Hepatocyte (in vitro differentiated cells): ENCODE measurements around the gene NDUFB3. TPM values are rescaled to one million over a fixed set of nuclear protein-coding genes. Genes with fewer than 3 reads are reported as not detected.

ENCODE experiments used
- DNase-seq: peaks from one replicate; pipeline ENCODE4 v3.0.0-alpha.2; 2016; ENCODE audit warnings: low spot score
- H2AFZ ChIP-seq: fragments of 200-600 bp; sonication (generic); 2 replicates; pipeline ENCODE4 v1.6.0; 2016; ENCODE audit warnings: antibody characterized with exemption, mild to moderate bottlenecking
- H3K27ac ChIP-seq: fragments of 200-600 bp; sonication (generic); 2 replicates; pipeline ENCODE4 v1.5.1; 2016; ENCODE audit warnings: mild to moderate bottlenecking
- H3K27me3 ChIP-seq: fragments of 200-600 bp; sonication (generic); 2 replicates; pipeline ENCODE4 v1.6.1; 2016
- H3K36me3 ChIP-seq: fragments of 200-600 bp; sonication (generic); replicated peaks from 2 replicates; pipeline ENCODE4 v1.5.1; 2016; ENCODE audit warnings: low read depth; ENCODE audit not compliant: insufficient read depth
- H3K4me1 ChIP-seq: fragments of 200-600 bp; sonication (generic); 2 replicates; pipeline ENCODE4 v1.5.1; 2016; ENCODE audit warnings: mild to moderate bottlenecking, moderate library complexity; ENCODE audit not compliant: insufficient read depth
- H3K4me2 ChIP-seq: fragments of 200-600 bp; sonication (generic); 2 replicates; pipeline ENCODE4 v1.6.0; 2016
- H3K4me3 ChIP-seq: fragments of 200-600 bp; sonication (generic); 2 replicates; pipeline ENCODE4 v1.5.1; 2016; ENCODE audit warnings: mild to moderate bottlenecking
- H3K79me2 ChIP-seq: fragments of 200-600 bp; sonication (generic); 2 replicates; pipeline ENCODE4 v1.6.0; 2017; ENCODE audit warnings: mild to moderate bottlenecking
- H3K9me2 ChIP-seq: fragments of 200-600 bp; sonication (generic); replicated peaks from 2 replicates; pipeline ENCODE4 v1.6.0; 2017; ENCODE audit warnings: mild to moderate bottlenecking; ENCODE audit not compliant: insufficient read depth
- H3K9me3 ChIP-seq: fragments of 200-600 bp; sonication (generic); 2 replicates; pipeline ENCODE4 v1.5.1; 2016; ENCODE audit warnings: low read depth, mild to moderate bottlenecking
- H4K20me1 ChIP-seq: fragments of 200-600 bp; sonication (generic); 2 replicates; pipeline ENCODE4 v1.6.0; 2016; ENCODE audit warnings: mild to moderate bottlenecking; ENCODE audit not compliant: insufficient read depth, poor library complexity, severe bottlenecking
- CTCF ChIP-seq: fragments of 200-600 bp; sonication (generic); IDR thresholded peaks from 2 replicates; pipeline ENCODE4 v1.5.1; 2016; ENCODE audit warnings: antibody characterized with exemption, mild to moderate bottlenecking; ENCODE audit not compliant: poor library complexity
- EZH2 ChIP-seq: fragments of 200-600 bp; sonication (generic); IDR thresholded peaks from 2 replicates; pipeline ENCODE4 v1.6.1; 2016; ENCODE audit warnings: antibody characterized with exemption, mild to moderate bottlenecking, borderline replicate concordance
- EZH2phosphoT487 ChIP-seq: fragments of 200-600 bp; sonication (generic); IDR thresholded peaks from one replicate; pipeline ENCODE4 v1.6.1; 2018; ENCODE audit warnings: antibody characterized with exemption, mild to moderate bottlenecking, low read depth, moderate library complexity; ENCODE audit not compliant: unreplicated experiment, severe bottlenecking
- WGBS: methylation state at CpG from one replicate; pipeline ENCODE4 v1.1.6; 2016; ENCODE audit warnings: low lambda C conversion rate; ENCODE audit errors: missing lambda C conversion rate; 5-methylcytosine and 5-hydroxymethylcytosine counted together
- polyA plus RNA-seq: library from polyadenylated mRNA; unstranded; fragments of >200 nt; fragmentation: Nextera tagmentation; extraction: Ambion mirVana; gene quantifications from 2 replicates; pipeline ENCODE4 v1.2.1, GENCODE V29; 2016
- total RNA-seq: library from RNA; depleted of rRNA; stranded (reverse); fragments of >200 nt; gene quantifications from 2 replicates; pipeline ENCODE4 v1.2.3, GENCODE V29; 2014

Gene NDUFB3
- total and polyA plus RNA-seq, 2 experiments from 2014 or later = 96.2 to 229 TPM

DNA sequence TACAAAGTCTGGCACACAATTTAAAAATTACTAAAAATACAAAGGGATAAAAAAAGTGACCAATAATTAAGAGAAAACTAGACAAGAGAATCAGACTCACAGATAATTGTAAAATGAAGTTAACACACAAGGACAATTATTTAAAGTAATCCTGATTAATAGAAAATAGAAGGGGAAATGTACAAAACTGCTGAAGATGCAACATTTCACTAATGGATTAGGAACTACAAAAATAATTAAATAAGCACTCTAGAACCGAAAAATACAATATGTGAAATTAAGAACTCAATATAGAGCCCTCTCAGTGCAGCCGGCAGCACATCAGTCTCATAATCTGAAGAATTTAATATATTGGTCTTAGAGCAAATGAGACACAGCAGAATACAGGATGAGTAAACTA is 24.9 kb upstream of the NDUFB3 start:
- no peak for DNase-seq
- Histone ChIP-seq H3K4me1 (no peaks in the 10 kb centered on the region), H3K27ac (no peak overlapping the region), H4K20me1 (no peaks in the 10 kb centered on the region), H3K36me3 (no peaks in the 10 kb centered on the region), H2AFZ (no peak overlapping the region), H3K4me3 (no peak overlapping the region), H3K79me2 (peaks cover 61% of the 10 kb centered on the region), H3K9me3 (no peaks in the 10 kb centered on the region), H3K4me2 (no peak overlapping the region), H3K9me2 (no peaks in the 10 kb centered on the region), H3K27me3 (no peaks in the 10 kb centered on the region)
- 99% methylated on average over 2 of the region's 2 CpGs for WGBS
- TF ChIP-seq EZH2 = no peak
- TF ChIP-seq EZH2phosphoT487 = no peak
- TF ChIP-seq CTCF = no peak

DNA sequence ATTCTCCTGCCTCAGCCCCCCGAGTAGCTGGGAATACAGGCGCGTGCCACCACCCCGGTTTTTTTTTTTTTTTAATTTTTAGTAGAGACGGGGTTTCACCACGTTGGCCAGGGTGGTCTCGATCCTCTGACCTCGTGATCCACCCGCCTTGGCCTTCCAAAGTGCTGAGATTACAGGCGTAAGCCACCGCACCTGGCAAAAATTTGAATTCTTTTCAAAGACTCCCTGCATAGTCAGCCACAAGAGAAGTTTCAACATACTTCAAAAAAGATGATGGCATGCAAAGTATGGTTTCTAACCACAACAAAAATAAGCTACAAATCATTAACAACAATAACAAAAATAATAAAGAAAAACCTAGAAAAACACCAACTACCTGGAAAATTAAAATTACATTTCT is 22.3 kb upstream of the NDUFB3 start:
- no peak for TF ChIP-seq EZH2phosphoT487
- no peak for TF ChIP-seq EZH2
- no peak for TF ChIP-seq CTCF
- no peak overlapping the region for H3K27ac ChIP-seq

DNA sequence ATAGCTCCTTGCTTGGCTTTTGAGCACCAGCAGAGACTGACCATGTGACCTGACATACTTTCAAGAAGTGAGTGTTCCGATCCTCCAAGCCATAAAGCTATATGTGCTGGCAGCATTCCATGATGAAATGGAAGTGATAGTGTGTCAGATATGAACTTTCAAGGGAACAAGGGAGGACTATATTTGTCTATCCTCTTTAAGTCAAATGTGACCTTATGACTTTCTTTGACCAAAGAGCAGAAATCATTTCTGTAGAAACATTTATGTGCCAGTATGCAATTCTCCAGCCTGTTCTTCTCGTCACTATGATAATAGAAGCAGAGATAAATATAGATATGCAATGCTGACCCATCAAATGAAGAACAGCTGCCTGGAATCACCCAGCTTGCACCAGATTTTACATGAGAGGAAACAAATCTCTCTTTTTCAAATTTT is 14.7 kb upstream of the NDUFB3 start:
- H3K79me2 ChIP-seq = peaks cover 80% of the 10 kb centered on the region
- no peak overlapping the region for H3K4me3 ChIP-seq
- H3K4me2 ChIP-seq = peak overlapping the region; percentile 21
- 45% methylated on average over 2 of the region's 2 CpGs for WGBS
- H3K4me1 ChIP-seq = peaks cover 14% of the 10 kb centered on the region
- H2AFZ ChIP-seq = no peak overlapping the region
- peak; percentile 46 for DNase-seq
- no peak for TF ChIP-seq EZH2phosphoT487
- no peaks in the 10 kb centered on the region for H3K36me3 ChIP-seq
- no peaks in the 10 kb centered on the region for H3K9me2 ChIP-seq
- H3K27me3 ChIP-seq = no peaks in the 10 kb centered on the region
- H3K27ac ChIP-seq = peak overlapping the region; percentile 72
- no peaks in the 10 kb centered on the region for H4K20me1 ChIP-seq
- H3K9me3 ChIP-seq = no peaks in the 10 kb centered on the region

More for the DNA sequence above, 22.3 kb upstream of the NDUFB3 start:
- DNase-seq = no peak
- Histone ChIP-seq H3K4me2 (no peak overlapping the region), H3K79me2 (peaks cover 78% of the 10 kb centered on the region), H3K27me3 (no peaks in the 10 kb centered on the region), H3K4me3 (no peak overlapping the region), H4K20me1 (no peaks in the 10 kb centered on the region), H3K9me3 (no peaks in the 10 kb centered on the region), H3K9me2 (no peaks in the 10 kb centered on the region), H2AFZ (no peak overlapping the region), H3K36me3 (no peaks in the 10 kb centered on the region), H3K4me1 (no peaks in the 10 kb centered on the region)
- WGBS = 97% methylated on average over 11 of the region's 11 CpGs

DNA sequence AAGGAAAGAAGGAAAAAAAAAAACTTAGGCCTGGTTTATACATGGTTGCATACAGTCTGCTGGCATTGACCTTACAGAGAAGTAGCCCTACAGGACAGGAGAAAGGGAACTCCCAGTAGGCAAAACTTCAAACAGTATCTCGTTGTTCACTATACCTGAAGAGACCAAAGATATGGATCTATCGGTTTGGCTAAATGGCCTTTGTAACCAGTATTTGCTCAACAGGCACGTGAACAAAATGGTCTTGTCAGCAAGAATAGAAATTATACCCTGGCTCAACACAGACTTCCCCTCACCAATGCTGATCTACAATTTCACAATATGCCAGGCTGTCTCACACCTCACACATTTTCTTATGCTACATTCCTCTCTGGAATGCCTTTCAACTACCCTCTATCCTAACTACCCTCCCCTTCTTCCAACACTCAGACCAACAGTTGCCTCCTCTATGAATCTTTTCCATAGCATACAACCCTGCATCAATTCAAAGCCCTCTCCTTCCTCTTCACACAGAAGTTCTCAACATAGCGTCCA is 14.0 kb upstream of the NDUFB3 start:
- no peak for DNase-seq
- H3K27ac ChIP-seq = peak overlapping the region; percentile 72

More for the DNA sequence above, 14.0 kb upstream of the NDUFB3 start:
- no peaks in the 10 kb centered on the region for H3K9me3 ChIP-seq
- no peak overlapping the region for H3K4me3 ChIP-seq
- TF ChIP-seq CTCF (no peak), EZH2phosphoT487 (no peak), EZH2 (no peak)
- H3K36me3 ChIP-seq = no peaks in the 10 kb centered on the region
- no peak overlapping the region for H2AFZ ChIP-seq
- H3K27me3 ChIP-seq = no peaks in the 10 kb centered on the region
- no peaks in the 10 kb centered on the region for H4K20me1 ChIP-seq
- no peaks in the 10 kb centered on the region for H3K9me2 ChIP-seq
- 69% methylated on average over 4 of the region's 4 CpGs for WGBS
- H3K4me2 ChIP-seq = peak overlapping the region; percentile 21
- H3K79me2 ChIP-seq = peaks cover 81% of the 10 kb centered on the region
- H3K4me1 ChIP-seq = peaks cover 14% of the 10 kb centered on the region
